HG03432 (cell line): ENCODE data around the gene GLI3.
A peak's percentile ranks its signal among the peaks of the same experiment; 100 is the strongest.
"Not testable (repeated sequence)": the region's sequence is repeated elsewhere in the genome, so short reads cannot be mapped to it uniquely, and the experiment has no call there.

Source experiments
- ATAC-seq: cut with Tn5 transposase; IDR thresholded peaks from one replicate; pipeline ENCODE4 v1.9.1; 2021; ENCODE audit warnings: mild to moderate bottlenecking, moderate library complexity; ENCODE audit not compliant: unreplicated experiment

GLI3 gene

DNA sequence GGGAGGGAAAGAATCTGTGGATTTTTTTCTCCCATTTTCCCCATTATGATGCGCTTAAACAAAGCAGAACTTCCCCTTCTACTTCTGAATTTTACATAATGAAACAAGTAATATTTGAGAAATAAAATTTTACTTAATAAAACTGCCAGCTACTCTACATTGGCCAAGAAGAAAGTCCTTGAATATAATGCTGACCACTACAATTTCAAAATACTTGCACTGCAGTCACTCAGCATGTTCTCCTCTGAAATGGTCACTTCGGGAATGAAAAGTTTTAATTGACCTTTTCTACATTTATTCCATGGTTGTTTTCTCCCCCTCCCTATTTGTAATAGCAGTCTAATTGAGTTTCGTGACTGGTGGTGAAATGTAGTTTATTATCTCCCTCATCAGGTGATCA is 23.9 kb downstream of the GLI3 start:
- no peak for ATAC-seq

DNA sequence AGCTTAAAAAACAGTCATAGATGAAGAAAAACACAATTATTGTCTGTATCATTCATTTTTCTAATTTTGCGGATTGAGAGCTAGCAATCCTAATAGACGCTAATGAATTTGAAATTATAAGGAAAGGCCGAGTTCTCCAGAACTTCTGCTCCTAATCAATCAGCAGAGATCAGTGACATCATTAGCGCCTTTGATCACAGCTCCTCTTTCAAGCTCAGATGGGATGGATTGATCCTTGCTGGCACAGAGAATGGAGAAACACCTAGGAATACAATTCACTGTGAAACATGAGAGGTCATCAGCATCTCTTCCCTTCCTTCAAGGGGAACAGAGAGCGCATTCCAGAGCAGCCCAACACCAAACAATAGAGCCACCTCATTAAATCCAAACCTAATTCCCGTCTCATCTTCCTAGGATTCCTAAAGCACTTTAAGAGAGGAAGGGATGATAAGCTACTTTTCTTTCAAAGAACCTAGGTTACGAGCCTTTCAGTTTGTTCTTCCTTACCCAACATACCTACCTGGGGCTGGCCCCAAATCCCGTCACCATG is 24.4 kb downstream of the GLI3 start:
- ATAC-seq, result no peak

DNA sequence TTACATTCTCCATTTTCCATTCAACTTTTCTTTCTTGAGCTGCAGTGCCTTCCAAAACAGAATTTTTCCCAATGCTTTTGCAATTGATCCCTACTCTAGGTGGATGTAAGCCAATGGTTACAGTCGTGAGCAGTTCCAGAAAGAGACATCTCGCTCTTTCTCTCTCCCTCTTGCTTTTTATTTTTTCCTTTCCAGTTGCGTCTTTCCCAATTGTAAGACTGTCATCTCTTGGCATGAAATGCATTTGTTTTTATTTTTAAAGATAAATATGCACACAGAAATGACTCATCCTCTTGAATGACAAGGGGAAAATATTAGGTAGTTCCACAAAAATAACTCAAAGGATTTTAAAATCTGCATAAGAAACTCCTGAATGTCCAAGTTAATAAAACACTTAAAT is 25.1 kb downstream of the GLI3 start:
- ATAC-seq, result no peak

DNA sequence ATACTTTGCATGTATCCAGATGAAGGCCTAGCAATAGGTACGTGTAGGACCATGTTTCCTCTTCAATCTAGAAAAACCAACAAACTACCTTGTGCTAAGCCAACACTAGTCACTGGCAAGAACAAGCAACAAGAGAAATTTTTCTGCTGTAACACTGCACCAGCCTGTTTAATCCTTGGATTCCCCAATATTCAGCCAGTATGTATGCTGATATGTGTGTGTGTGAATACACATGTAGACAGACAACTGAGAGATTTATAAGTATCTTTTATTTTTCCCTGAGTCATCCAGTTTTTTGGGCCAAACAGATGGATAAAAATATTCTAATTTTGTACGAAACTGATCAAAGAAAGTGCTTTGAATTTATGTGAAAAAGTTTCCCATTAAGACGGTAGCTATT is 26.2 kb downstream of the GLI3 start:
- no peak for ATAC-seq

DNA sequence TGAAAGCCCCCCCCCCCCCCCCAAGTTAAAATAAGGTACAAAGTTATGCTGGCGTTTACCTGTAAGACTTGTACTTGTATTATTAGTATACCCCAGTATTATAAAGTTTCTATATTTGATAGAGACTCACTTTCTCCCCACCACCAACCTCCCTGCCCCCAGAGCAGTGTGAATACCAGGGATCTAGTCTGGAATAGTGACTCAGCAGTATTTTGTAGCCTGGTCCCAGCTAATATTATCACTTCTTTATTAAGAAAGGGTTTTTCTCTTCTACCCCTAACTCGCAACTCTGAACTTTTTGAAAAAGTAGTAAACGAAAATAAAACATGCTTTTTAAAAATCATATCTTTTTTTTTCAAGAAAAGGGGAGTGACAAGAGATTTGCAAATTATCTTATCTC is 26.7 kb downstream of the GLI3 start:
- no peak for ATAC-seq

DNA sequence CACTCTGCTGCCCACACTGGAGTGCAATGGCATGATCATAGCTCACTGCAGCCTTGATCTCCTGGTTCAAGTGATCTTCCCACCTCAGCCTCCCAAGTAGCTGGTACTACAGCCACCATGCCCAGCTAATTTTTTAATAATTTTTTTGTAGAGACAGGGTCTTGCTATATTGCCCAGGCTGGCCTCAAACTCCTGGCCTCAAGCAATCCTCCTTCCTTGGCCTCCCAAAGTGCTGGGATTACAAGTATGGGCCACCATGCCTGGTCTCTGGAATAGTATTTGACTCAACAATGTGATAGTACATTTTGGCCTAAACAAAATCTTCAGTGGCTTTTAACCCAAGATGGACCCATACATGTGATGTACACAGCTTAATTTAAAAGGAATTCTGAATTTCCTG is 27.9 kb downstream of the GLI3 start:
- ATAC-seq, result not testable (repeated sequence)

DNA sequence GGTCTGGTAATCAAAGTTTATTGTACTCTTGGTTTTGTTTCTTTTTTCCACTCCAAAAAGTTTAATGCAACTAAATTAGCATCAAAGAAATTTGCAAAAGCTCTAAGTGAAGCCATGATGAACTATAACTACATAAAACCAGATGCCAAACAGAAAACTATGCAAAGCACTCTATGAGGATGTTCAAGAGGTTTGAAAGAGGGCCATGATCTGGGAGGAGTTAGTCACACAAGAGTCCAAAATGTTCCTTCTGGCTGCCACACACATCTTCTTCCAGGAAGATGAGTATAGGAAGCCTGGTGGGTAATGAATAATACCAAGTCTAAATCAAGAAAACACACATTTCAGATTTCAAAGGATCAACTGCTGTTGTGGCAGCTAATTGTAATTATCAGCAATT is 28.4 kb downstream of the GLI3 start:
- ATAC-seq, result no peak

DNA sequence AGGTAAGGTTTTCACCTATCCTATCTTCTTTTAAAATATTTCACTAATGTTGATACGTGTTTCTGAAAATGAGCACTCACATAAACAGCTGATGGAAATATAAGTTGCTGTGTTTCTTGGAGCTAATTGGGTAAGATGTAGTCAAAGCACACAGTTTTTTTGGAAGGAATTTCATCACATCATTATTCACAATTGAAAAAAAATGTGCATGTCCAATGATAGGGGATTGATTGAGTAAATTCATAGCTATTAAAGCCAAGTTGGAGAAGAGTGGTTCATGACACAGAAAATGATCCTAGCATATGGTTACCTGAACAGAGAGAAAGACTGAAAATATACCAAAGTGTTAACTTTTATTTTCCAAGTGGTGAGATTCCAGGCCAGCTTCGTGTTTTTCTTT is 29.6 kb downstream of the GLI3 start:
- ATAC-seq, result no peak

DNA sequence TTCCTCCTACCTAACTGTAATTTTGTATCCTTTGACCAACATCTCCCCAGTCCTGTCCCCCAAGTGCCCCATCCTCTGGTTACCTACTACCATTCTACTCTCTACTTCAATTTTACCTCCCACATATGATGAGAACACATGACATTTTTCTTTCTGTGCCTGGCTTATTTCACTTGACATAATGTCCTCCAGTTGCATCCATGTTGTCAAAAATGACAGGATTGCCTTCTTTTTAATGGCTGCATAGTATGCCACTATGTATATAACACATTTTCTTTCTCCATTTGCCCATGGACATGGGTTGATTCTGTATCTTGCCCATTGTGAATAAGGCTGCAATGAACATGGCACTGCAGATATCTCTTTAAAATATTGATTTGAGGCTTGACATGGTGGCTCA is 33.7 kb downstream of the GLI3 start:
- no peak for ATAC-seq

DNA sequence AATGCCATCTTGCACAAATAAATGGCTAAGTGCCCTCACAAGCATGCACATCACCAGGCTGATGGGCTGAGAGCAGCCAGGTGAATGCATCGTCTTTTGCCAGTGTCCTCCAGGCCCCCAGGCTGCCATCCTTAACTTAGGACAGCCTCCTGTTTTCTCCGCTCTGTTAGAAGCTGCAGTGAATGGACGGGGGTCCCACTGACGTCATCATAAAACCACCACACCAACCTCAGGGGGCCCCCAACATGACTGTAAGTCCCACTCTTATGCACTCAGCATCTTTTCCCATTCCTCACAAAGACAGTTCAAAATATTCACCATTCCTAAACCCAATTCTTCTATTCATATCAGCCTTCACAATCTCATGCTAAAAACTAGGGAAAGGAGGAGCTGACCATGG is 34.4 kb downstream of the GLI3 start:
- ATAC-seq, result no peak

DNA sequence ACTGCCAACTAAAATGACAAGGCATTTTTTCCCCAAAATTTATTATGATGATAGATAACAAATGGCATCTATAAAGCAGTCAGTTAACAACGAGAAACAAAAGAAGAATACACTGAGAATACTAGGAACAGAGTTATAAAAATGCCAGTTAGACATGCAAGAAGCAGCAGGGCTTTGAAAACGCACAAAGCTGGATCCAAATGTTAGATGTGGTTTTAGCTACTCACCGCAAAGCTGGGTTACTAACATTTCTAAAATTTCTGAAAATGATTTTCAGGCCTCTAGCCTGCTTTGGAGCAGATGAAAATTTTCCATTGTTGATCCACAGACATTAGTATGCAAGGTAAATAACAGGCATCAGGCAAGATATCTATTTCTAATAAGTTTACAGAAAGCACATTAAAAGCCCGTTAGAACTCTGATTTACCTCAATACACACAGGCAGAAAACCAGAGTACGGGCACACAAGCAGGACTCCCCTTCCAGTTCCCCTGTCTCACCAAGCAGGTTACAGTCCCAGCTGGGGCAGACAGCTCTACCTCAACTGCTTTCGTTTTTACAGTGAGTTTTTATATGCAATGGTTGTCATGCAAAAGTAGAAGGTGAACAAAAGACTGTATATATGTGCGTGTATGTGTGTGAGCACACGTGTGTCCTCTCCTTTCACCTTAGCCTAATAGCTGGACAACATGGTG is 37.9 kb downstream of the GLI3 start:
- ATAC-seq, result no peak

DNA sequence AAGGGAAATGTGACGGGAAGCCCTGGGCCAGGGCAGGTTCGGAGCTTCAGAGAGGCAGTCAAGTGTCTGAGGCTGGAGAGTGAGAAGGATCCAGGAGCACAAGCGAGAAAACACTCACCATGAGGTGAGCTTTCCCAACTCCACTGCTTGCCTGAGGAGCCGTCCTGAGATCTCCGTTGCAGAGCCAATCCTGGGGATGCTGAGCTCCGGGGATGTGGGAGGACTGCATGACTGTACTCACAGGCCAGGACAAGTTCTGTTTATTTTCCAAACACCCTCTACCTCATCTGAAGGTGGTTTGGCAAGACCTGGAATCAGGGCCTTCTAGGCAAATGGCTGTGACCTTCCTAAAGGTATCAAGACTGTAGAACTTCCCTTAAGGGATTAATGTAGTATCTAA is 38.7 kb downstream of the GLI3 start:
- no peak for ATAC-seq

DNA sequence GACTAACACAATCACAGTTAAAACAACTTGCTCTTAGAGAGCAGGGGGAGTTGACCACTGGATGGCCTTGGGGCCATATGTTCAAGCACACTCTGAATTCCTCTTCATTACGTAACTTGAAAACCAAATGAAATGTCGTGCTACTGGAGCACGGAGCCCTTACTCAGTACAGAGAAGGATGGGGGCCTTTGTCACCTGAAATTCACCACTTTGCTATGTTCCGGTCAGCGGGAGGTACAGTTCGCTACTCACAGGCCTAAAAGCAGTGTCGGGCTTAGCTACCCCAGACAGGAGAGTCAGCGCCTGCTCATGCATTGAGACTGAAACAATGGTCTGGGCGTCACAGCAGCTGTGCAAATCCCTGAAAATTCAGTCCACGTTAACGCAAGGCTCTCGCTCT is 39.6 kb downstream of the GLI3 start:
- no peak for ATAC-seq

DNA sequence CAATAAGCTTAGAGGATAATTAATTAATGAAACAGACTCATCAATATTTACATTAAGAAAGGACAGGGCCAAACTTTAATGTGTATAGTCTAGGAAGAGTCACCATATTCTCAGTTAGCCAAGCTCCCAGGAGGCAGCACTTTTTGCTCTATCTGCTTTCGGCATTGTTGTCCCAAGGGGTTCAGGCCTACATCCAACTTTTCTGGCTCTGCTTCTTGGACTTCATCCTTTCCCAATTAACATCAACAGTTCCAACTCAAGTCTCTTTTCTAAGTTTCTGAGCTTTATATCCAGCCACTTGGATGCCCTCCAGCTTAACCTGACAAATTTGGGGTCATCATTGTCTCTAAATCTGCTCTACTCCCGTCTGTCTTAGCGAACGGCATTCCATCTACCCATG is 42.8 kb downstream of the GLI3 start:
- ATAC-seq, result no peak

DNA sequence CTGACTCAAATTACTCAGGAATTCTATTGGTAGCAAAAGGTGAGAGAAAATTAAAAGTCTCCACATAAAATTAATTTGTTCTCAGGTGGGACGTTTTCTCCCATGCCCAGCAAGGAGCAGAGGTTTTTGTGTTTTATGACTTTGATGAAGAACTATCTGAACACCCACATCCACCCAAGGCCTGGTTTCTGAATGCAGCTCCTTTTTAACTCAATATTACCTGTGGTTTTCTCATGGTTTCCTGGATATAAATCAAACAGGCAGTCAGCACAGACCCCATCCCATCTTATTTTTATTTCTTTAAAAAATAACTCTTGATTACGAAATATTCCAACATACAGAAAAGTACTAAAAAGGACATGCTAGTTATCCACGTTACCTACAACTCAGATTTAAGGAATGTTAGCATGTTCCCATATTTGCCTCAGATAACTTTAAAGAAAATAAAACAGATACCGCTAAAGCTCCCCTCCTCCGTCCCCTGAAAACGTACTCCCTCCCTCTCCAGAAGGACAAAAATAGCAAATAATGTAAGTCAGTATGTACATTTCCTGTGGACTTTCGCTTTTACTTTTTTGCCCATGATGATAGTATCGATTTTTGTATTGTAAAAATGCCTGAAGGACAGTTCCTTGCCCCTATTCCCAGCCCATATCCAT is 43.4 kb downstream of the GLI3 start:
- ATAC-seq, result peak; percentile 39

DNA sequence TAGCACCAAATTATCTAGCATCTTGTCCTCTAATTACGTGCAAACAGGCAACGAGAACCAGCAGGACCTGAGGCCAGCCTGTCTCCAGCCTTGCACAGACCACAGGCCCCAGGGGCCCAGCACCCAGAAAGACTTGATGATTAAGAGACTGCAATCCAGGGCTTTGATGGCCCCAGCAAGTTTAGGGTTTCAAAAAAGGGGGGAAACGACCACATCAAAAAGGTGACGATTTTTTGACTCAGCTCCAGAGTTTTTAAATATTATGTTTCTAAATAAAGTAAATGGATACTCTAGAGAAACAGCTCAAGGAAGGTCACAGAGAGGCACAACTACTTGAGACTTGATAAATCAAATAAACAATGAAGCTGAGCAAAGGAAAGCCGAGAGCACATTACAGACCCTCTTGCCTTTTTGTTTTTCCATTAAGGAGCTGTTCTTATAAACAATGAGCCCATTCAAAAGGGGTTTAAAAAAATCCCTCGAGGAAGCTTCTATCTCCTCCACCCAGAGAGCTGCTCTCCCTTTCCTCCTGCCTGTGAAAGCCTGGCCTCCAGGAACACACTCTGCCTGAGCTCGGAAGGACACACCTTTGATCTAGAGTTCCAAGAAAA is 44.1 kb downstream of the GLI3 start:
- ATAC-seq, result no peak

DNA sequence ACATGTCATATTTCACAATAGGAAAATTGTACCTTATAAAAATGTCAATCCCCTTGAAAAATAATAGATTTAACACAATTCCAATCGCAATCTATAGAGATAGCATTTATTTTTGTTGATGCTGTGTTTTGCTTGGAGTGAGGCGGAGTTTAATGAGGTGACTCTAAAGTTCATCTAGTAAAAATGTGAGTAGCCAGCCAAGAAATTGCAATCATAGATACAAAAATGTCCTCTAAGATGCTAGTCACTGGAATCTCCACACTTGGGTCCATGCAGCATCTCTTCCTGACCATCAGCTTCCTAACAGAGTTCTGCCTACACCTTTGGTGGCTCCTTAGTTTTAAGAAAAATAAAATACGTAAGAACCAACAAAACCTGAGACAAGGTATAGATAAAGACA is 44.9 kb downstream of the GLI3 start:
- no peak for ATAC-seq

DNA sequence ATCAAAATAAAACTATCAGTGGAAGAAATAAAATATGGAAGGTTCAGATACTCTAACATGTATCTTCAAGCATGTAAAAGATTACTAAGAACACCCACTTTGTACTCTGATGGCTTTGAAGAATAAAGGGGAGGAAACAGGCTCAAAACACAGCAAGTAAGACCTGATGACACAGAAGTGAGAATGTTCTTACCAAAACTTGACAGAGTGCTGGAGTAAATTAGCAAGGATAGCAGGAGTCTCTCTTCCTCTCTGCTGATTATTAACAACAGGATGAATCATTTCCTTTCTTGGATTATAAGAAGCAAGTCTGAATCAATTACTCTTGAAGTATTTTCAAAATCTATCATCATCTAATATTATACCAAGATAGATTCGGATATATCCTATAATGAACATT is 47.5 kb downstream of the GLI3 start:
- ATAC-seq, result no peak

DNA sequence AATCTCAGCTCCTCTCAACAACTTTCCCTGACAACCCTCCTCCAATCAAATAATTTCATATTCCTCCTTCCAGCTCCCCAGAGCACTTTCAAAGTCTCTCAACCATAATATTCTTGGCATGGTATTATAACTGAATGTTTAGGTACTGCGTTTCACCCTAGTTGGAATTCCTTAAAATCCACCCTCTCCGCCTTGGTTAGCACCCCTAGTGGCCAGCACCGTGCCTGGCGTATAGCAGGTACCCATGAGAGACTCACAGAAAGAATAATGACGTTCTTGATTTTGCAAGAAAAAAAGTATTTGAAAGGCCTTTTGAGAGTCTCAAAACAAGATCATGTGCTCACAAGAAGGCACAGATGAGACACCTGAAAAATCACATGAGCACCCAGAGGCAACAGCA is 50.9 kb downstream of the GLI3 start:
- ATAC-seq, result no peak

DNA sequence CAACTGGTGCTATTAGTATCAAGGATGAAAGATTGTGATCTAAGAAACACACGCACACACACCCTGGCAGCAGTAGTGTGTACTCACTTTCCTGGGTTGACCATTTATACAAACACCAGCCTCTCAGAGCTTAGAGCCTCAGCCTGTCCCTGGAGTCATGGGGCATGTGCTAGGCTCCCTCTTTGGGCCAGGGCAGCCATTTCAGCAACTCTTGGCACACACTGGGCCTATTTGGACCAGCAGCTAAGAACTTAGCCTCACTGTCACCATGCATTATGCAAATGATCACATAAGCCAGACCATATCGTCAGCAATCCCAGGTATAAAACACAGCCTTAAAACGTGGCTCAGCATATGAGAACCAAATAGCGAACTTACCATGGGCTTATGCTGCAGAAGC is 51.3 kb downstream of the GLI3 start:
- no peak for ATAC-seq

DNA sequence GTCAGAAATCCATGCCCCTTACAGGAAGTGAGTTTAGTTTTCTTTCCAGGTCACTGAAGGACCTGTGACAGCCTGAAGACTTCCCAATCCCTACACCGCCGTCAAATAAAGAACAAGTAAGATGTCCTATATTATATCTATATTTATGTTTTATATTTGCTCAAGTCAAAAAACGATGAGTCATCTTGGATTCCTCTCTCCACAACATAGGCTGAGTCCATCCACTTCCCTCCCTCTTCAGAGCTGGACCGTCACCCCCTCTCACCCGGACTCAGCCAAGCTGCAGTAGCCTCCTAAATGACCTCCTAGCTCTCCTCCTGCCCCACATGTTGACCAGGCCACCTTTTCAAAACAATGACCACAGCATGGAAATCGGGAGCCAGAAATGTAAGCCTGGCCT is 53.5 kb downstream of the GLI3 start:
- no peak for ATAC-seq

DNA sequence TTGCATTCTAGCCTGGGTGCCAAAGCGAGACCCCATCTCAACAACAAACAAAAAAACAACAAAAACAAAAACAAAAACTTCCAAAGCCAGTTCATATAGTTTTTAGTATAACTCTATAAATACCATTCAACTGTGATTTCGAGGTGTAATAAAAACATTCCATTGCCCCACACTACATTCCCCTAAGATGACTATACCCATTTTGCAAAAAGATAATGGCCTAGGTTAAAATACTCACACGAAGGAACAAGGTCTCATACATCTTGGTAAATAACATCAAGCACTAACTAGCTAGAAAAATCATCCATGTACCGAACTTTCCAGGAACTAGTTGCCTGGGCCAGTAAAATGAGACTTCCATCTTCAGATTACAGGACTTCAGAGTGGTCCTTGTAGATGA is 55.4 kb downstream of the GLI3 start:
- no peak for ATAC-seq
